ENCODE data around the gene EHMT2.

The EHMT2 gene

DNA sequence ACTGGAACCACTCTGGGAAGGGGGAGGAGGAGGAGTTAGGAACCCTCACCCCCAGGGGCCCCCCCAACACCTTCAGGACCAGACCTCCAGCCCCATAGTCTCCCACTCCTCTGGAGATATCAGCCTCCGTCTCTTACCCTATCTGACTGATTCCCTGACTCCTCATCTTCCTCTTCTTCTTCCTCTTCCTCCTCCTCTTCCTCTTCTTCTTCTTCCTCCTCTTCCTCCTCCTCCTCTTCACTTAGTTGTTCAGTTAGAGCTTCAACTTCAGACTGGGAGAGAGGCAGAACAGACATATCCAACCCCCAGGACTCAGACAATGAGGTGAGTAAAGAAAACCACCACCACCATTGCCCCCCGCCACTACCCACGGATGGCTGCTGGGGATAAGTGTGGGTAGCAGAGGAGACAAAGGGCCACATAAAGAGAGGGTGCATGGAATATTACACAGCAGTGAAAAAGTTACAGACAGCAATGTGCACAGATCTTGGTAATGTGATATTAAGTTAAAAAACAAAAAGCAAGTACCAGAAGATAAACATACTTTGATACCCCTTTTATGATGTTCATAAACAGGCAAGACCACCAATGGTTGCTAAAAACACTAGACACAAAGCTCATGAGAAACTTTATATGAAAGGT lies 8.0 kb downstream of the EHMT2 start:
- no peak for DNase-seq (ENCODE audit: low read depth in 3 of 3, low spot score in 1 of 3)

DNA sequence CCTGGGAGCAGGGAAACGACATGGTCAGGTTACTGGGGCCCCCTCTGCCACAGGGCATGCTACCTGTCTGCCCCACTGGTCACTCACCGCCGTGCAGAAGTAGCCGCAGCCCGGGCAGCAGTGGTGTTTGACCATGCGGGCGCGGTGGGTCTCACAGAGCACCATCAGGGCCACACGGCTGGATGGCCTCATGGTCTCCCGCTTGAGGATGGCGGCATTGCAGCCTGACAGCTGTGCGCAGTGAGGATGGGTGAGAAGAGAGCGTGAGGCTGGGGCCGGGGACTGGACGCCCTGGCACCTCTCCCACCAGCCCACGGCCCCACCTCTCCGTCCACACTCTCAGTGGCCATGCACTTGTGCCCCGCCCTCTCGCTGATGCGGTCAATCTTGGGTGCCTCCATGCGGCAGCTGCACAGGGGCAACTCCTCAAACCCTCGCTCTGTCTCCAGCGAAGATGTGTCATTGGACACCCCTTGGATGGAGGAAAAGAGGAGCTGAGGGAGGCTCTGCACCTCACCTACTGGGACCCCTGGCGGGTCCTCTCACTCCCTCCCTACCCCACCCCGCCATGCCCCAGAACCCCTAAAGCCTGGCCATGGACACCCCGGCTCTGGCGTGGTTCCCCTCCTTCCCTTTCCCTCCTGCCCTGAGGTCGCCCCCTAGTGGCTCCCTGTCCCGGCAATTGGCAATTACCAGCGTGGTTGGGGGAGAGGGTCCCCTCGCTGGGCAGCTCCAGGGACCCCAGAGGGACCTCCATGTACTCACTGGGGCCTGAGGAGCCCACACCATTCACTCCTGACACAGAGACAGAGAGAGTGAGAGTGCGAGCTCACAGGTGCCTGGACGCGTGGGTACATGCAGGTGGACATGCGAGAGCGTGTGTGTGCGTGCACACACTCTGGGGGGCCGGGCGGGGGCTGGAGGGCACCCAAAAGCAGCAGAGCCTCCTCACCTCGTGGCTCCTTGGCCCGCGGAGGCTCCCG lies 8.9 kb downstream of the EHMT2 start:
- peak in 2 of 3 donors; percentile 22 to 53 for DNase-seq (ENCODE audit: low read depth in 3 of 3, low spot score in 1 of 3)

DNA sequence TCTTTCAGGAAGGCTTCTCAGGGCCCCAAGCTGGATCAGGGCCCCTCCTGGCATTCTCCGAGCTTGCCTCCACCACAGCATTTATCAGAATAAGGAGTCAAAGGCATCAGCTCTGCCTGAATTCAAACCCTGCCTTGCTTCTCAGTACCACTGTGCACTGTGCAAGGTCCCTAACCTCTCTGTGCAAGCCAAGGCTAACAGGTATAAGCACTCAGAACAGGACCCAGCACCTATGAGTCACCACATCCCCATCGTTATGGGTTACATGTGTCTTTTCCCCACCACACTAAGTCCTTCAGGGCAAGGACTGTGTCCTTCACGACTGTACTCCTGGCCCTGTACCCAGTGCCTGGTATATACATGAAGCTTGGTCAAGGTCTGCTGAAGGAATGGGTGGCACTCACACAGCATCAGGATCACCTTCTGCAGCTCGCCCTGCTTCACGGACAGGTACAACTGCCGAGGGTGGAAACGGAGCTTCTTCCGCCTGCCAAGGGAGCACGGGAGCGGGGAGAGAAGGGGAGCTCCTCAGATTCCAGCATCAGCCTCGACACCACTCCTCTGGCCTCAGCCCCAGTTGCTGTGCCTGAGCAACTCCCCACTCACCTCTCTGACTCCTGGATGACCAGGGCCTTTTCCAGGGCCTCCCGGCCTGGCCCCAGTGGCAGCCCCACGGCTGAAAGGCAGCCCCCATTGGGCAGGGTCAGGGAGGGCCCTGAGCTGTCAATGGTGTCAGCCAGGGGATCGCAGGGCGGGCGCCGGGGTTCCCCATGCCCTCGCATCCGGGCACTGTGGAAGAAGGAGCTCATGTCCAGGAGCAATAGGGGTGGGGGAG lies 10.1 kb downstream of the EHMT2 start:
- no peak for DNase-seq (ENCODE audit: low read depth in 3 of 3, low spot score in 1 of 3)

DNA sequence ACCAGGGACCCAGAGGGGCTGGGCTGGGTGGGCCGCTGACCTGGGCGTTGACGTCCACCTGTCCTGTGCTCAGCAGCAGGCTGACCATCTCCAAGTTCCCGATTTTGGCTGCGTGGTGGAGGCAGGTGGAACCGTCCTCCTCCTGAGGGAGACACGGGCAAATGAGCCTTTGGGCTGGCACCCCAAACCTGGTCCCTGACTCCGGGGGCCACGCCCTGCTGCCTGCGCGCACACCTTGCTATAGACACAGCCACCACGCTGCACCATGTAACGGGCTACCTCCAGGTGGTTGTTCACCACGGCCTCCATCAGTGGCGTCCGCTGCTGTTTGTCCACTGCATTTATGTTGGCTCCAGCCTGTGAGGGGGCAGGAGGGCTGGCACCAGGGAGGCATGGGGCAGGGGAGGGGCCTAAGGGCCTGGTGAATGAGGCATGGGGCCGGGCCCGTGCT lies 10.9 kb downstream of the EHMT2 start:
- DNase-seq (ENCODE audit: low read depth in 3 of 3, low spot score in 1 of 3) = no peak

DNA sequence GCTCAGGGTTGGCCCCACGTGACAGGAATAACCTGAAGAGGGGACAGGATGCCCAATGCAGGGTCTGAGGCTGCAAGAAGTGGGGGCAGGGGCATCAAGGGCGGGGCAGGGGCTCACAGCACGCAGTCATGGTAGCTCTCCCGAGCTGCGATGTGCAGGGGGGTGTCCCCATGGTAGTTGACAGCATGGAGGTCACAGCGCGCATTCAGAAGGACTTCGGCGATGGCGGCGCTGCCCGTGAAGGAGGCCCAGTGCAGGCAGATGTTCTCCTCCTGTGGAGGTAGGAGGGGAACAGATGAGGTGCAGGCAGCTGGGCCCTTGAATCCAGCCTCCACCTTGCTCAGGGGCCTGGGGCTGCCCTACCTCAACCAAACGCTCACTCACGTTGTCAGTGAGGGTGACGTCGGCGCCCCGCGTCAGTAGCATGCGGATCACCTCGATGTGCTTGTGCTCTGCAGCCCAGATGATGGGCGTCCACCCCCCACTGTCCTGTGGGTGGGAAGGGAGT lies 12.9 kb downstream of the EHMT2 start:
- DNase-seq (ENCODE audit: low read depth in 3 of 3, low spot score in 1 of 3) = no peak

DNA sequence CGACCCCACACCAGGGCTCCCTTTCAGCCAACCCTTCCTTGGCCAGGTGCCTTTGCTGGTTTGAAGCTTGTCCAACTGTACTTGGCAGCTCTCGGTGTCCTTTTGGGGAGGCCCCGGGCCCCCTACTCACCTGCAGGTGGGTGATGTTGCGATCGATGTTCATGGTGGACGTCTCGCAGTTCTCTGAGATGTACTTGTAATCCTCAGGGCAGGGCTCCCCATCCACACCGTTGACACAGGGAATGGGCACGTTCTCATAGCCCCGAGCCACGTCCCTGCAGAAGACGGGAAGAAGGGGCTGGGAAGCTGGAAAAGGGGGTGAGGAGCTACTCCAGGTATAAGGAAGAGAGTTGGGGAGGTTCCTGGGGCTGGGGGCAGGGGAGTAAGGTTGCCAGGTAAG lies 13.8 kb downstream of the EHMT2 start:
- no peak for DNase-seq (ENCODE audit: low read depth in 3 of 3, low spot score in 1 of 3)

DNA sequence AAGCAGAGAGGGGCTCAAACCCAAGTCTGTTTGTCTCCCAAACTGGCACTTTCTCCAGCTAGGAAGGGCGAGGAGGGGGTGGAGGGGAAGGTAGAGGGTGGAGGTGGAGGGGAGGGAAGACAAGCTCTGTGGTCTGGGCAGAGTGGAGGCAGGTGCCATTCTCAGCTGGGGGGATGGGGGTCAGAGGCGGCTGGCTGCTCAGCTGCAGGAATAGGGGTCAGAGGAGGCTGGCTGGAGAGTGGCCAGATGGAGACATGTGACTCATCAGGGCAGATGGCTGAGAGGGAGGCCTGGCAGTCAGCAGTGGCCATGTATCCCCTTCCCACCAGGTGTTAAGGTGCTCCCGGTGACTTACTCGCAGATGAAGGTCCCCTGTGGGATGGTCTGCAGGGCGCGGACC lies 15.2 kb downstream of the EHMT2 start:
- DNase-seq (ENCODE audit: low read depth in 3 of 3, low spot score in 1 of 3) = no peak

DNA sequence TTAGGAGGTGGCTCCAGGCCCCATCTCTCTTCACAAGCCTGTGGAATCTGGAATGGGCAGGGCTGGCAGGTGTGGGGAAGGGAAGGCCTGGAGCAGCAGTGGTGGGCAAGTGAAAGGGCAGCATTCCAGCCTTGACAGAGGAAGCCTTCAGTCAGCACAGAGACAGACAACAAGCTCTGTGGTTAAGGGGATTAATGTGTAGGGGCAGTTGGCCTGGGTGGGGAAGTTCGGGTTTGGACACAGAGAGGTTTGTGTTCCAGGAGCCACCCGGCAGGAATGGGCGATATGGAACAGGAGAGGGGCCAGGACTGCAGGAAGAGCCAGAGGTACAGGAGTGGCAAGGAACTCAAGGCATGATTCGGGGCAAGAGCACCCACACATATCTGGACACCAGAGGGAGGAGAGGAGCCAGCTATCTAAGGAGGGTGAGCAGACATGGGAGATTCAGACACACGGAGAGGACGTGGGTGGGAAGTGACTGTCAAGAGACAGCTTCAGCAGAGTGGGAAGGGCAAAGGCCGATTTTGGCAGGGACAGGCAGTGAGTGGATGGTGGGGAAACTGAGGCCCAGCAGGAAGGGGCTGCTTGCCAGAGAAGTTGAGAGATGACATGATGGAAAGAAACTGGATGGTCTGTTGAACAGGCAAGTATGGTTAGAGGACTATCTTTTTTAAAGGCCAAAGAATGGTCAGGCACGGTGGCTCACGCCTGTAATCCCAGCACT lies 16.2 kb downstream of the EHMT2 start:
- DNase-seq (ENCODE audit: low read depth in 3 of 3, low spot score in 1 of 3) = no peak

DNA sequence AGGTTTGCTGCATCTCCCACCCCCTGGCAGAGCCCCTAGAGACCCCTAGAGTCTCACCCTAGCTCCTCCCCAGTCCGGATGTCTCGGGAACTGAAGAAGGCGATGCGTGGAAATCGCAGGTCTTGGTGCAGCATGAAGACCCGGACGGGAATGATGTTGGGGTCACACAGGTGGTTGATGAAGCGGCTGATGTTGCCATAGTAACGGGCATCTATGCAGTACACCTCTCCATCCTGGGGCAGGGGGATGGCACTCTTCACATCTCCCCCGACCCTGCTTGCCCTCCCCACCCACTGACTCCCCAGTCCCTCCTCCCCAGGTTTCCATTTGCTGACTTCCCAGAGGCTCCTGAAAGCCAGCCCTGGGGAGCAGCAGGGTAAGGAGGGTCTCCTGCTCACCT lies 16.9 kb downstream of the EHMT2 start:
- DNase-seq (ENCODE audit: low read depth in 3 of 3, low spot score in 1 of 3) = no peak

DNA sequence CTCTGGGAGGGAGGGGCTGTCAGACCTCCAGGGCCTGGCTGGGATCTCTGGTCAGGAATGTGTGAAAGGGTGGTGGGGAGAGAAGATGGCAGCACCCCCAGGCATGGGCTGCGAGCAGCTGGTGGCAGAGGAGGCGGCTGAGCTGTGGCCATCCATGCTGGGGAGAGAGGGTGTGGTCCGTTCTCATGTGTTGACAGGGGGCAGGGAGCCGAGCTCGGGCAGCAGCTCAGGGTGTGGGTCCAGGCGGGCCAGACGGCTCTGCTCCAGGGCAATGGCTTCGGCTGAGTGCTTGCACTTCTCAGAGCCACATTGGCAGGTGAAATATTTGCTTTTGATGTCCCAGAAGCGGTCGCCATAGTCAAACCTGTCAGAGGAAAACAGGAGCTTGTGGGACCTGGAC lies 17.6 kb downstream of the EHMT2 start:
- DNase-seq (ENCODE audit: low read depth in 3 of 3, low spot score in 1 of 3) = no peak

DNA sequence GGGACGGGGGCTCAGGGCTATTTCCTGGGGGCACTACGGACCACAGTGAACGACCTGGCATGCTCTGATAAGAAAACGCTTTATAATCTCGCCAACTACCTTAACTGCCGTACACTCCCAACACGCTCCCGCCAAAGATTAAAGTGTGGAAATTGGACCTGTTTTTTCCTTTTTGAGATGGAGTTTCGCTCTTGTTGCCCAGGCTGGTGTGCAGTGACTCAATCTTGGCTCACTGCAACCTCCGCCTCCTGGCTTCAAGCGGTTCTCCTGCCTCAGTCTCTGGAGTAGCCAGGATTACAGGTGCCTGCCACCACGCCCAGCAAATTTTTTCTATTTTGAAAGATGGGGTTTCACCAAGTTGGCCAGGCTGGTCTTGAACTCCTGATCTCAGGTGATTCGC lies 18.4 kb downstream of the EHMT2 start:
- DNase-seq (ENCODE audit: low read depth in 3 of 3, low spot score in 1 of 3) = no peak

DNA sequence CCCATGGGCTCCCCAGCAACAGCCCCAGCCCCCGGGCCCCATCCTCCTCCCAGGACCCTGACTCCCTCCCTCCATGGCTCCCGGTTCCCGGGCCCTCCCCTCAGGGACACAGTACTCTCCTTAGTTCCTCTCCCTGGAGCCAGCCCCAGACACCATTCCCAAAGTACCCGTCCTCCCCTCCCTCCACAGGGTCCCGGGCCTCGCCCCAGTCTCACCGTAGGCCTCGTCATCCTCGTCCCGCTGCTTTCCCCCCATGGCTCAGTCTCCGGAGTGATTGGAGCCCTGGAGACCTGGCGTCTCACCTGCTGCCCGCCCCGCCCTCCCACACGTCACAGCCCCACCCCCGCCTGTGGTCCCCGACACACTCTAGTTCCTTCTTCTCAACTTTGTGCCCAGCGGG lies 18.8 kb downstream of the EHMT2 start, which contains the start of gene SLC44A4:
SLC44A4 (minus strand) TSS at position 272 of the 400 bp plus-strand sequence; CDS start at position 255, 17 bp downstream.
- no peak for DNase-seq (ENCODE audit: low read depth in 3 of 3, low spot score in 1 of 3)

DNA sequence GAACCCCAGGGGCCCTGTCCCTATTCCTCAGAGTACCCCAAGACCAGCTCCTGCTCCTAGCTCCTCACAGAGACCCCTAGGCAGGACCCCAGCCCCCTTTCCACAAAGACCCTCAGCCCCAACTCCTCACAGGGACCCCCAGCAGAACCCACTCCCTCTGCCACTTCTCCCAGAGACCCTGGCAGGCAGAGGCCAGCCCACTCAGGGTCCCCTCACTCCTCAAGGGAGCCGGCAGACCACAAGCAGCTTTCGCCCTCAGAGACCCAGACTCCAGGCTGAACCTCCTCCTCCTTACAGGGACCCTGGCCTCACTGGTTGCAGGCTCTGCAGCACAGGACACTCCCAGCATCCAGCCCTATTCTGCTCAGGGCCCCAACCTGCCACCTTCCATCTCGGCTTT lies 19.3 kb downstream of the EHMT2 start:
- no peak for DNase-seq (ENCODE audit: low read depth in 3 of 3, low spot score in 1 of 3)

DNA sequence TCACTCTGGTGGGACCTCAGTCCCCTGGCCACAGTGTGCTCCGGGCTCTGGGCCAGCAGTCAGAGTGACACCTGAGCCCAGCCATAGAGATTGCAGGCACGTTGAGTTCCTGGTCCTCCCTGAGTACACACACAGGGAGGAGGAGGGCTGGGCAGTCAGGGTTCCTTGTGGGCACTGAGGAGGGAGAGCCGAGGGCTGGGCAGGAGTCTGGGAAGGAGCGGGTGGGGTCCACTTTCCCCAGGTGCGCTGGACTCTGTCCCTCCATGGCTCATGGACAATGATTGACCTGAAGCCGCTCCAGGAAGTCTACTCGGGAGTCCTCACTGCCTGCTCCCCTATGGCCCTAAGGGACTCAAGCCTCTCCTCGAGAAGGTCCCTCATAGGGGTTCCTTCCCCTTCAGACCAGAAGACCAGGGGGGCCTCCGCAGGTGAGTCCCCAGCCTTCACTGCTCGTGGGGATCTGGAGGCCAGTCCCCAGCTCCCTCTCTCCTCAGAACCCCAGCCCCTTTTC lies 19.8 kb downstream of the EHMT2 start:
- no peak for DNase-seq (ENCODE audit: low read depth in 3 of 3, low spot score in 1 of 3)

DNA sequence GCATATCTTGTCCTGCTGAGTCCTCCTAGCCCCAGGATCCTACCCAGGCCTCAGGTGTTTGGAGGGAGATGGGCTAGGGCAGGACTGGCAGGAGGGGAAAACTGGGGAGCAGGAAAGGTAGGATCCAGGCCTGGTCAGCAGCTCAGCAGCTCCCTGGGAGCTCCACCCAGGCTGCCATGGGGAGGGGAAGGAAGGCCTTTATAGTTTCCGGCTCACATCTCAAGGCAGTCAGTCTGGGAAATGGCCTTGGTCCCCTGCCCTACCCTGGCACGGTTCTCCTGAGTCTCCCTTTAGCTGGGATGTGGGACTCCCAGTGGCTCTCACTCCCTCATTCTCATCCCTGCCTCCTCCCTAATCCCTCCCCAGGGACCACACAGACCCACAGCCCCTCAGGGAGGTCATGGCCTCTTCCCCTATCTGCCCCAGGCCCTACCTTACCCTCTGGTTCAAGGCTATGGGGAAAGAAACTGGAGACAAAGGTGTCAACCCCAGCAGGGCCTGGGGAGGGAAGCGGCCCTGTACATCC lies 20.3 kb downstream of the EHMT2 start:
- DNase-seq (ENCODE audit: low read depth in 3 of 3, low spot score in 1 of 3) = no peak

DNA sequence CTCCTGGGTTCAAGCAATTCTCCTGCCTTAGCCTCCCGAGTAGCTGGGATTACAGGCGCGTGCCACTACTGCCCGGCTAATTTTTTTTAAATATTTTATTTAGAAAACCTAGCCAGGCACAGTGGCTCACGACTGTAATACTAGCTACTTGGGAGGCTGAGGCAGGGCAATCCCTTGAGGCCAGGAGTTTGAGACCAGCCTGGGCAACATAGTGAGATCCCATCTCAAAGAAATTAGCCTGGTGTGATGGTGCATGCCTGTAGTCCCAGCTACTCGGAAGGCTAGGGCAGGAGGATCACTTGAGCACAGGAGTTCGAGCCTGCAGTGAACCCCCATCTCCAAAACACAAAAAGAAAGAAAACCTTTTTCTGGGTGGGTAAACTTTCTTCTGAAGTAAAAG lies 21.1 kb downstream of the EHMT2 start:
- DNase-seq (ENCODE audit: low read depth in 3 of 3, low spot score in 1 of 3) = no peak

DNA sequence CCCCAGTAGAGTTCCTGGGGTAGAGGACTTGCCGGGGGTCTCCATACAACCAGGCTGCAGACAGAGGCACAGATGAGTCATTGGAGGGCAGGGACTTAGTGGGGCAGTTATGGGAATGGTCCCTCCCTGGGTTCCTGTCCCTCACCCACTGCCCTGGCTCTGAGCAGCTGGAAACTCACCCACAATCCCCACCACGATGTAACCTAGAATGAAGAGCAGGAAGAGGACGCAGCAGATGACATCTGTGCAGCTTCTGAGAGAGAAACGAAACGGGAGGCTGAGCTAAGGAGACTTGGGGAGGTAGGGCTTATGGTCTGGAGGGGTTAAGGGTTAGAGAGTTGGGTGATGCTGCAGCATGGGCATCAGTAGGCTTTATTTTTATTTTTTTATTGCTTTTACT lies 21.6 kb downstream of the EHMT2 start:
- no peak for DNase-seq (ENCODE audit: low read depth in 3 of 3, low spot score in 1 of 3)

DNA sequence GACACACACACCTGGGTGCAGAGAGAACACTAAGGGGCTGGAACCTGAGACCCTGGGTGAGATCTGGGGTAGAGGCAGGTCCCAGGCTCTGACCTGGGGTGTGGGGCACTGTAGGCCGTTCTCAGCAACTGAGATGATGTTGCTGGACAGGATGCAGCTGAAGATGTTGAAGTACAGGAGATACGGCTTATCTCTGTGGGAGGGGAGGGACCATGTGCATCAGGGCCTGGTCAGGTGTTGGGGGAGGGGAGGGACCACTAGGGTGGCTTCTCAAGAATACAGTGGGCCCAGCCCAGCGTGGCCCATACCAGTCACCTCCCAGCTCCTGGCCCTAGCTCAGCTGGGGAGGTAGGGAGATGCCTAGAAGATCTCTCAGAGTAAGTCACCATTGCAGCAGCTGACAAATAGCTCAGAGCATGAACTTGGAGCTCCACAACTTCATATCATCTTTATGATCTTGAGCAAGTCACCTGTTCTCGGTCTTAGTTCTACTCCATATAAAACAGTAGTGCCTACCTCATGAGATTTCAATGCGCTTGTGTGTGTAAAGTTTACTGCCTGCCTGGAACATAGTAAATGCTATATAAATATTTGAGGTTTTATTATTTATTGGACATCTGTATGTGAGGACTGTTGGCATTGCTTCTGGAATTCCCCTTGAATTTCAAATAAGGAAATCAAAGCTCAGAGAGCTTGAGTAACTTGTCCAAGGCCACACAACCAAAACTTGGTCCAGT lies 22.5 kb downstream of the EHMT2 start:
- DNase-seq (ENCODE audit: low read depth in 3 of 3, low spot score in 1 of 3) = no peak

DNA sequence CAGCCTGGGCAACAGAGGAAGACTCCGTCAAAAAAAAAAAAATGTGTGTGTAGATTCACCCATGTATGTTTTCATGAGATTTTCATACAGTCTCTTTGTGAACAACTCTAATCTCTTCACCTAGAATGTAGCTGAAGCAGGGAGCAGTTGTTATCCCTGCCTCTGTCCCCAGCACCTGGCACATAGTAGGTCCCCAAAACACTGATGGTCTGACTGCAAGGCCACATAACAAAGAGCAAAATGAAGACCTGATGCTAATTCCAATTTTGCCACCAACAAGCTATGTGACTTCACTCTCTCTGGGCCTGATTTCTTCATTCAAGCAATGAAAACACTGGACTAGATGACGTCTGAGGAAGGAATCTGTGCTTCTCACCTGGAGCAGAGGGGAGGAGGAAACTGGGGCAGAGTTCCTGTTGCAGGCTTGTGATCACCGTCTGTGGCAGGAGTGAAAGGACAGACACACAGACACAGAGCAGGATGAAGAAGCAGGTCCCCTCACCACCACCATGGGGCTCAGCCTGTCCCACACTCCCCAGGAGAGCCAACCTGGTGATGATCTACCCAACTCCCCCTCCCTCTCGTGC lies 23.3 kb downstream of the EHMT2 start:
- no peak for DNase-seq (ENCODE audit: low read depth in 3 of 3, low spot score in 1 of 3)
